ENCODE measurements around the gene SEPTIN8.

SEPTIN8 gene

GRCh38 chr5:132777209-132778069 is at the start of gene SEPTIN8:
TSS of gene SEPTIN8 (minus strand) at chr5:132777239. CDS start at chr5:132777137, 102 bp downstream.
- DNase-seq (ENCODE audit: low read depth) = no peak
- peak within 1 kb of the TSS; percentile 73 for H3K4me3 ChIP-seq (ENCODE audit: low read depth, low read length)

GRCh38 chr5:132826424-132827082 is 49.5 kb upstream of the SEPTIN8 start:
- TF ChIP-seq CTCF (conservative IDR thresholded peaks at IDR 0.05; ENCODE audit: low read depth, low read length) = no peak
- no peak overlapping the region for H3K4me3 ChIP-seq (ENCODE audit: low read depth, low read length)
- DNase-seq (ENCODE audit: low read depth) = no peak

More at GRCh38 chr5:132777209-132778069, at the start of gene SEPTIN8:
- TF ChIP-seq CTCF (conservative IDR thresholded peaks at IDR 0.05; ENCODE audit: low read depth, low read length) = no peak

GRCh38 chr5:132825834-132826391 is 48.9 kb upstream of the SEPTIN8 start:
- DNase-seq (ENCODE audit: low read depth) = no peak
- peak overlapping the region; percentile 10 for H3K4me3 ChIP-seq (ENCODE audit: low read depth, low read length)
- TF ChIP-seq CTCF (conservative IDR thresholded peaks at IDR 0.05; ENCODE audit: low read depth, low read length) = no peak

- H3K4me3 ChIP-seq (ENCODE audit: low read depth, low read length) = peak overlapping the region; percentile 10
- no peak for TF ChIP-seq CTCF (conservative IDR thresholded peaks at IDR 0.05; ENCODE audit: low read depth, low read length)
- no peak for DNase-seq (ENCODE audit: low read depth)
Measured at GRCh38 chr5:132825033-132825833, 48.2 kb upstream of the SEPTIN8 start.

GRCh38 chr5:132824426-132824825 is 47.4 kb upstream of the SEPTIN8 start:
- no peak overlapping the region for H3K4me3 ChIP-seq (ENCODE audit: low read depth, low read length)
- no peak for DNase-seq (ENCODE audit: low read depth)
- no peak for TF ChIP-seq CTCF (conservative IDR thresholded peaks at IDR 0.05; ENCODE audit: low read depth, low read length)

GRCh38 chr5:132823481-132824050 is 46.5 kb upstream of the SEPTIN8 start:
- H3K4me3 ChIP-seq (ENCODE audit: low read depth, low read length) = peak overlapping the region; percentile 47
- TF ChIP-seq CTCF (conservative IDR thresholded peaks at IDR 0.05; ENCODE audit: low read depth, low read length) = no peak

More at GRCh38 chr5:132823481-132824050, 46.5 kb upstream of the SEPTIN8 start:
- DNase-seq (ENCODE audit: low read depth) = no peak
